Activated naive CD4-positive, alpha-beta T cell treated with anti-CD3 and anti-CD28 coated beads, Interleukin-2, amount 50 U/mL, for 24 hours (primary cell): ENCODE data around the gene STAT1.

Source experiments
- H3K27ac Mint-ChIP-seq: one replicate; pipeline ENCODE4 v1.8.0; 2021; ENCODE audit warnings: mild to moderate bottlenecking, mixed read lengths
- H3K27me3 Mint-ChIP-seq: one replicate; pipeline ENCODE4 v1.8.0; 2021; ENCODE audit warnings: mixed read lengths
- H3K36me3 Mint-ChIP-seq: one replicate; pipeline ENCODE4 v1.8.0; 2021; ENCODE audit warnings: mixed read lengths
- H3K4me1 Mint-ChIP-seq: one replicate; pipeline ENCODE4 v1.8.0; 2021; ENCODE audit warnings: mixed read lengths
- H3K4me3 Mint-ChIP-seq: one replicate; pipeline ENCODE4 v1.8.0; 2021; ENCODE audit warnings: mild to moderate bottlenecking, mixed read lengths
- H3K9me3 Mint-ChIP-seq: one replicate; pipeline ENCODE4 v1.8.0; 2021; ENCODE audit warnings: mixed read lengths

Gene STAT1

DNA sequence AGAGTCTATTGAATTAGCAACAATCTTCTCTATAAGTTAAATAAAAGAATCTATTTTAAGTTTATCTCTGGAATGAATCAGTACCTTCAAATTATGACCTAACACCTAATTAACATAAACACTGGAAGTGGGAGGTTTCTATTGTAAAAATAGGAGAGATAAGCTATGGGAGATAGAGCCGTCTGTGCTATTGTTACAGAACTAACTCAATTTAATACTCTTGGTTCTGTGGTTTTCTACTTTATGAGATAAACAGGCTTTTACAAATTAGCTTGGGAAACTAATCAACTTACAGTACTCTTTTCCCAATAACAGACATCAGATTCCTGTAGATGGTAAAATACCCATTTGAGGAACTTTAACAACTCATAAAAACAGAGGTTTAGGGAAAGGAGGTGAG, 25.6 kb upstream of the STAT1 start:
- H3K4me1 Mint-ChIP-seq = peaks cover 43% of the 10 kb centered on the region
- H3K4me3 Mint-ChIP-seq = no peak overlapping the region
- no peaks in the 10 kb centered on the region for H3K27me3 Mint-ChIP-seq
- H3K36me3 Mint-ChIP-seq = peaks cover 26% of the 10 kb centered on the region
- peak overlapping the region; percentile 41 for H3K27ac Mint-ChIP-seq
- no peaks in the 10 kb centered on the region for H3K9me3 Mint-ChIP-seq

DNA sequence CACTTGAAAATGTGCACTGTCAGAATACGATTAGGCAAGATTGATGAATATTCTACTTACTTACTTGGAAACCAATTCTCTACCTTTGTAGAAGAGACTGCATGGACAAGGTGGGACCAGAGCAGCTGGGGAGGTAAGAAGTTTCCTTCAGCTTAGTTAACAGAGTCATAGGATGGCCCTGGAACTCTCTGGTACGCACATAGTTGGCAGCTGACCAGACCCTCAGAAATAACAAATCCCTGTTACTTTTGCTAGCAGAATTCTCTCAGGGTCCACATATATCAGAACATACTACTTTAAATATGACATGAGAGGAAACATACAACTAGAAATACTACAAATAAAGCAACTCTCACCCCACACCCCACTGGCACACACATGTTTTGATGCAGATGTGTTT, 24.8 kb upstream of the STAT1 start:
- H3K9me3 Mint-ChIP-seq = no peaks in the 10 kb centered on the region
- peaks cover 19% of the 10 kb centered on the region for H3K36me3 Mint-ChIP-seq
- H3K27me3 Mint-ChIP-seq = no peaks in the 10 kb centered on the region
- H3K4me1 Mint-ChIP-seq = peaks cover 43% of the 10 kb centered on the region
- H3K4me3 Mint-ChIP-seq = peak overlapping the region; percentile 3
- peak overlapping the region; percentile 74 for H3K27ac Mint-ChIP-seq

DNA sequence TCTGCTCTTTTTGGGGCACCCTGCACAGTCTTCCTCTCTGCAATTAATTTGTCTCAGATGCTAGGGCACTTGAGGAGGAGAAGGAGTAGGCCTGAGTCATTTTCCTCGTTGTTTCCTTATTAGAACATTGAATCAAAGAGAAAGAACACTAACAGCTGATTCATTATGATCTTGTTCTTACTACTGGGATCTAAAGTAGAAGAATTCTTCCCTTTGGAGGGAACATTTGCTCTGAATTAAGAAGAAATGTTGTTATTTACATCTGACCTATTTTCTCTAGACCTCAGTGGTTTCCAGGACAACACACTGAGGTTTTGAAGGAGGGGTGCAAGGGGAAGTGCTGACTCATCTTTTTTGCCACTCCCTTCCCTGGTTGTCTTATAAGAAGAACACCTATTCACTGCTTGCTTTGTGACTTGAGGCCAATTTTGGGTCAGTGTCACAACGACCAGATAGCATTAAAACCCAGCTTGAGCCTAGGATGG, 24.3 kb upstream of the STAT1 start:
- peaks cover 21% of the 10 kb centered on the region for H3K36me3 Mint-ChIP-seq
- peak overlapping the region; percentile 74 for H3K27ac Mint-ChIP-seq
- no peaks in the 10 kb centered on the region for H3K27me3 Mint-ChIP-seq
- H3K9me3 Mint-ChIP-seq = no peaks in the 10 kb centered on the region
- H3K4me3 Mint-ChIP-seq = peak overlapping the region; percentile 3
- peaks cover 40% of the 10 kb centered on the region for H3K4me1 Mint-ChIP-seq

DNA sequence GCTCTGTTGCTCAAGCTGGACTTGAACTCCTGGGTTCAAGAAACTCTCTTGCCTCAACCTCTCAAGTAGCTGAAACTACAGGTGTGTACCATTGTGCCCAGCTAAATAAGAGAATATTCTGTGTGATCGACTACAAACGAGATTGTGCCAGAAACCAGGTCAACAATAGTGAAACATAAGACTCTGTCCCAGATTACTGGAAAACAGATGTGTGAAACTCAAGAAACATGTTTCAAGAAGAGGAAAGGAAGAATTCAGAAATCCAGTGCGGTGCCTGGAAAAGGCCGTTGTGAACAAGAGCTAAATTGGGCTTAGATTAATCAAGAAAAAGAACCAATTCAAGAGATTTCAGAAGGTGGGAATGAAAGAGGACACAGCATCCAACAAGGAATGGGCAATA, 23.4 kb upstream of the STAT1 start:
- no peaks in the 10 kb centered on the region for H3K27me3 Mint-ChIP-seq
- H3K27ac Mint-ChIP-seq = peak overlapping the region; percentile 92
- no peak overlapping the region for H3K4me3 Mint-ChIP-seq
- peaks cover 36% of the 10 kb centered on the region for H3K4me1 Mint-ChIP-seq
- H3K9me3 Mint-ChIP-seq = no peaks in the 10 kb centered on the region
- H3K36me3 Mint-ChIP-seq = peaks cover 24% of the 10 kb centered on the region

DNA sequence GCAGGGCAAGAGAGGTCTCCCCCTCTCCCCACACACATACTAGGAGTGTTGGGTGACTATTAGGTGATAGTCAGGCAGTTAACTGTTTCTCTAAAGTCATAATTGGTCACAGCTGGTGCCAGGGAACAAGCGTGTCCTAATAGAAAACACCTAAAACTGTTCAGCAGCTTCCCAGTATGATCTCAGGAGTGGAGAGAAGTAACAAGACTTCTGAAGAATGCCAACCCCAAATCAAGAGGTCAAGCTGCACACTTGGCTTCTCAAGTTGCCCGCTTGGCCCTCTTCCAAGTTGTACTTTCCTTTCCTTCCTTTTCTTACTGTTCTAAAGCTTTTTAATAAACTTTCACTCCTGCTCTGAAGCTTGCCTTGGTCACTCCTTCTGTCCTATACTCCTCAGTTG, 22.4 kb upstream of the STAT1 start:
- Mint-ChIP-seq H3K9me3 (no peaks in the 10 kb centered on the region), H3K27ac (peak overlapping the region; percentile 60), H3K4me1 (peaks cover 29% of the 10 kb centered on the region), H3K27me3 (no peaks in the 10 kb centered on the region), H3K36me3 (peaks cover 24% of the 10 kb centered on the region), H3K4me3 (no peak overlapping the region)

DNA sequence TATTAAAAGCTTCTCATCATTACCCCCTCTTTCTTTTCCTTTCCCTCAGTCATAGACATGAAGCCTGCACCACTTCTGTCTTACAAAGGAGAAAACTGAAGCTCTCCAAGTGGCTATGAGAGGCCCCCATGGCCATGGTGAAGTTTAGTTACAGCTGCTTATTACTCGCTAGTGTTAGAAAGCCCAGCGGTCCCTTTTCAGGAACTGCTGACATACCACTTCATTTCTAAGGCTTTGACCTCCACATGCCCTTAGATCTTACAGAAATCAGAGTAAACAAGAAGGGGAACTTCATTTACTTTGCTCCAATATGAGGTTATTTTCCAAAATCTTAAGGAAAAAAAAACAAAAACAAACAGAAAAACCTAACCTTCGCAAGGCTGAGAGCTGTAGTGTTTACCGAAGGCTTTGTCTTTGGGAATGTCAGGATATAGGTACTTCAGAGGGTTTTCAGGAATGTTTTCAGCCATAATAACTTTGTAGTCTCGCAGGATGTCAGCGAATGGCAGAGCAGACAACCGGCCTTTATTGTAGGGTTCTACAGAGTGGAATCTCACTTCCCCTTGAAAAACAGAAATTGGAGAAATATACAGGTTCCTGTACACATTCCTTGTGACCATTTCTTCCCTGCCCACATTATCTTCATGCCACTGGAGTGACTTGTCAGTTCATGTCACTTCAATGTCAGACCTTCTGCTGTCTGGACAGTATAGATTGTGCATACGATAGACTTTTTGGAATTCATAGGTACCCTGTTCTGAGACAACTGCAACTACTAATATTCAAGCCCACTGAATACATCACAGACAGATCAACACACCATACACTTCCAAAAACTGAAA, 18.8 kb upstream of the STAT1 start:
- Mint-ChIP-seq H3K36me3 (peaks cover 25% of the 10 kb centered on the region), H3K4me3 (no peak overlapping the region), H3K27me3 (no peaks in the 10 kb centered on the region), H3K9me3 (no peaks in the 10 kb centered on the region), H3K4me1 (peaks cover 43% of the 10 kb centered on the region), H3K27ac (peak overlapping the region; percentile 48)

DNA sequence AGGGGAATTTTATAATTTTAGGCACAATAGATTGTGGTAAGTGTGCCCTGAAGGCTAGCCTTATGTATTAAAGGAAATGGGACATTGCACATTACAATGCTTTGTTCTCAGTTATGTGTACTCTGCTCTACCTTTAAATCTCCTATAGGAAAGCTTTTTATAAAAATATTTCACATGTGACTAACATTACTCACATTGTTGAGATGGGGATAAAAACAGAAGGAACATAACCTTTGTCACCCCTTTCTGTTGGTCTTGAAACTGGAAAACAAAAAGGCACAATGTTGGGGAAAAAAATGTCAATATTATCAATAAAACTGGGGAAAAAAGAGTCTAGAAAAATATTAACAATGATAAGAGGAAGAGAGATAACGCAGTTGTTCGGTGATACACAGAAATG, 17.3 kb upstream of the STAT1 start:
- Mint-ChIP-seq H3K4me1 (peaks cover 45% of the 10 kb centered on the region), H3K36me3 (peaks cover 19% of the 10 kb centered on the region)

DNA sequence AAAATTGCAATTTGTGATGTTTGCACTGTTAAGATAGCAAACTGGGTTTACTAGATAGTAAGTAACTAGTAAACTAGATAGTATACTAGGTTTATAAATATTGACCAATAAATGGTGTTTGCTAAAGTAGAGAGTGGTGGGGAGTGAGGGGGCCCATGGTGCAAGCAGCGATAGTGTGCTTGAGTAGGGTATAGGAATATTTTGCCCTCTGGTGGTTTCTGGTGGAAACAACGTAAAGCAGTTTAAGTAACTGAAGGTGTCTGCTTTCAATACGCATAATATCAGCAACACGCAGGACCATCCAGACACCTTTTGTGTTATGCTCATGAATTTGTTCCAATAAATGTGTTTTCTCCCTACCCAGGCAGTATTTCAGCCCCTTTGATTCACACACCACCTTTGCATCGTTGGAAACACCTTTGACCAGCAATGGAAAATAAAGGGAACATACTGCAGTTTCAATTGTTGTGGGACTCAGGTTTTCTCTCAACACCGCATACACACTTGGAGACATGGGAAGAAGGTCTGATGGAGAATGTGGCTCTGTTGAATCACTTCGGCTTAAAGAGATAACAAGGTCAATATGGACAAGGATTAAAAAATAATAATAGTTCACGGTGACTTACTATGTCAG, 16.7 kb upstream of the STAT1 start:
- H3K9me3 Mint-ChIP-seq = no peaks in the 10 kb centered on the region
- no peaks in the 10 kb centered on the region for H3K27me3 Mint-ChIP-seq
- H3K27ac Mint-ChIP-seq = peak overlapping the region; percentile 62
- H3K4me3 Mint-ChIP-seq = peak overlapping the region; percentile 17
- H3K4me1 Mint-ChIP-seq = peaks cover 51% of the 10 kb centered on the region
- H3K36me3 Mint-ChIP-seq = peaks cover 19% of the 10 kb centered on the region

More for the DNA sequence above, 17.3 kb upstream of the STAT1 start:
- no peak overlapping the region for H3K4me3 Mint-ChIP-seq
- H3K9me3 Mint-ChIP-seq = no peaks in the 10 kb centered on the region
- H3K27ac Mint-ChIP-seq = peak overlapping the region; percentile 62
- no peaks in the 10 kb centered on the region for H3K27me3 Mint-ChIP-seq

DNA sequence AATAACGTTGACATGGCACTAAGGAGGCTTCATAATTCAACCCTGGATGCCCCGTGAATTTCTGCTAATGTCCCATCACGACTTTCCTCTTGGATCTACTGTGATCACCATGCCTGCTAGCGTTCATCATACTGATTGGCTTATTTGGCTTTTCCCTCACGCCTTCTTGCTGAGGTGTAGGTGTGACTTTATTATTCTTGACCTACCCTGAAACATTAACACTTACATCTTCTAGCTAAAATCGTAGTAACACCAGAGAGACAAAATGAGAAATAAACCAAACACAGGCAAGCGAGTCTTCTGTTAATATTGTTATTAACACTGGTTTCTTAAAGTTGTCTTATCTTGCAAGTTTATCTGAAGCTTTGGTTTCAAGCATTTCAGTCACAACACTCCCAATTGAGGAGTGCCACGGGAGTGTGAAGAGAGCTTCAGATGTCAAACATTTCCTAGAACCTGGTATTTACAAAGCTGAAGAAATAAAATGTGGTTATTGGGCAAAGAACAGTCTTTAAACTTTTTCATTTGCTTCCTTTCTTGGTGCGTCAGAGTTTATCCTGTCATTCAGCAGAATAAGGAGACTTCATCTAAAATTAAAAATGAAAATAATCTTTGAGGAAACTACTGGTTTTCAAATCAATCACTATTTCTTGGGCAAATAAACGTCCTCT, 15.4 kb upstream of the STAT1 start:
- H3K4me1 Mint-ChIP-seq = peaks cover 62% of the 10 kb centered on the region
- H3K9me3 Mint-ChIP-seq = no peaks in the 10 kb centered on the region
- no peaks in the 10 kb centered on the region for H3K27me3 Mint-ChIP-seq
- peak overlapping the region; percentile 83 for H3K27ac Mint-ChIP-seq
- H3K4me3 Mint-ChIP-seq = peak overlapping the region; percentile 8
- H3K36me3 Mint-ChIP-seq = peaks cover 20% of the 10 kb centered on the region

DNA sequence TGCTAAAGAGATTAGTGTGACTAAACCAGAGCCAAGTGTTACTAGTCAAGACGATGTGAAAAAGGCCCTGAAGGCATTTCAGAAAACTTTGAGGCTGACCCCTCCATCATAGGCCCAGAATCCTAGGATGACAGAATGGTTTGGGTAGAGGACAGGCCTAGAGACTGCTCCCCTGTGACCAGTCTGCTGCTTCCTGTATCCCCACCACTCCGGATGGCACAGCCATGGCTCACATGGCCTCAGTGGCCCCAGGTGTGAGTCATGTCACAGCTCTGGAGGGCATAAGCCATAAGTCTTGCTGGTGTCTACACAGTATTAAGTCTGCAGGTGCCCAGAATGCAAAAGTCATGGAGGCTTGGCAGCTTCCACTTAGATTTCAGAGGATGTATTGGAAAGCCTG, 12.4 kb upstream of the STAT1 start:
- peak overlapping the region; percentile 79 for H3K27ac Mint-ChIP-seq
- peaks cover 62% of the 10 kb centered on the region for H3K4me1 Mint-ChIP-seq
- H3K9me3 Mint-ChIP-seq = no peaks in the 10 kb centered on the region
- peaks cover 16% of the 10 kb centered on the region for H3K36me3 Mint-ChIP-seq
- no peak overlapping the region for H3K4me3 Mint-ChIP-seq
- no peaks in the 10 kb centered on the region for H3K27me3 Mint-ChIP-seq

DNA sequence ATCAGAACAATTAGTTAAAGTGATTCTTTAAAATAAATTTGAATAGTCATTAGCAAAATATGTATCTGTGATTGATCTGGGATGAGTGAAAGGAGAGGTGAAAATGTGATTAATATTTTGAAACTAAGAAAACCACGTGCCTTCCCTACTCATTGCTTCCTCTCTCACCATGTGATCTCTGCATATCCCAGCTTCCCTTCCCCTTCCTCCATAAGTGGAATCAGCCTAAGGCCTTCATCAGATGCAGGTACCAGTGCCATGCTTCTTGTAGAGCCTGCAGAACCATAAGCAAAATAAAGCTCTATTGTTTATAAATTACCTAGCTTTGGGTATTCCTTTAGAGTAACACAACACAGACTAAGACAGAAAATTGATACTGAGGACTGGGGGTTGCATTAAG, 11.2 kb upstream of the STAT1 start:
- Mint-ChIP-seq H3K9me3 (no peaks in the 10 kb centered on the region), H3K27me3 (no peaks in the 10 kb centered on the region), H3K4me3 (peak overlapping the region; percentile 20), H3K4me1 (peaks cover 51% of the 10 kb centered on the region), H3K27ac (peak overlapping the region; percentile 73), H3K36me3 (peaks cover 16% of the 10 kb centered on the region)

DNA sequence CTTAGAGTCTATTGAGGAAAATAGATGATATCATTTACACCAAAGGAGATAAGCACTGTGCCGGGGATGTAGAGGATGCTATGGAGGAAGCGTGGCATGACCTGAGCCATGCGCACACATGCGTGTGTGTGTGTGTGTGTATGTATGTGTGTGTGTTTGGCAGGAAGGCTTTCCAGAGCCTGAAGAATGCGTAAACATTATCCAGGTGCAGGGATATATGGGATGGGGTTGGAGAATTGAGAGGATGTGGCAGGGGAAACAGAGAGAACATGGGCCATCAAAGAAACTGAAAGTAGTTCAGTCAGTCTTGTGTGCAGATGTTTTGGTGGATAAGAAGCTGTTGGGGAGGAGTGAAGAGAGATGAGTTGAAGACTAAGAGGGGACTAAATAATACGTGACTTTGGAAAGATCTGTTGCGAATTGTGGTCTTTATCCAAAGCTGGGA, 9.3 kb upstream of the STAT1 start:
- H3K27ac Mint-ChIP-seq = no peak overlapping the region

DNA sequence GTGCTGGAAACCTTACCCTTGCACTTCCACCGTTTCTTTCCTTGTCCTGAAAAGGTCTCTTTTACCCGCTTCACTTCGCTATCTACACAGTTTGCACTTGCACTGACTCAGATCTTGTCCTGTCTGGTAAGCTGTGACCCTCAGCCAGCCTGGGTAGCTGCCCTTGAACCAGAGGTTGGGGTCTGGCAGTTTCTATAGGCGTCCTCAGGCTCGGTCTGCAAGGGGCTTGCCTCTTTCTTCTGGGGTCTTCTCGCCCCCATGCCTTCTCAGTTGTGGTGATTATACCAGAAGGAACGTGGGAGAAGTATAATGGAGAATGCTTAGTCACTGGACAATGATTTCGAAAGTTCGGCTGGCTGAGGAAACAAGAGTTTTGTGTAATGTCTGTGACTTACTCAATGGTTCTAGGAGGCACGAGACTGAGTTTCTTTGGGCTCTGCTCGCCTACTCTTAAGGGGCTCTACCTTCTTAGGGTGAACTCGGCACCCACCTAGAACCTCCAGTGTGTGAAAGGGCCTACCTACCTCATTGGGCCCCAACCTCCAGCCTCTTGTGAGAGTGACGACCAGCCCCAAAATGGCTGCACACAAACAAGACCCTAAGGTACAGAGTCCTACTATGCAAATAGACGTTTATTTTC, 6.9 kb upstream of the STAT1 start:
- H3K27me3 Mint-ChIP-seq = no peaks in the 10 kb centered on the region
- H3K4me1 Mint-ChIP-seq = peaks cover 46% of the 10 kb centered on the region
- H3K36me3 Mint-ChIP-seq = peaks cover 4% of the 10 kb centered on the region
- peaks cover 1% of the 10 kb centered on the region for H3K9me3 Mint-ChIP-seq
- no peak overlapping the region for H3K27ac Mint-ChIP-seq
- H3K4me3 Mint-ChIP-seq = no peak overlapping the region

More for the DNA sequence above, 9.3 kb upstream of the STAT1 start:
- Mint-ChIP-seq H3K36me3 (peaks cover 7% of the 10 kb centered on the region), H3K4me3 (no peak overlapping the region), H3K27me3 (no peaks in the 10 kb centered on the region), H3K4me1 (peaks cover 47% of the 10 kb centered on the region), H3K9me3 (no peaks in the 10 kb centered on the region)

DNA sequence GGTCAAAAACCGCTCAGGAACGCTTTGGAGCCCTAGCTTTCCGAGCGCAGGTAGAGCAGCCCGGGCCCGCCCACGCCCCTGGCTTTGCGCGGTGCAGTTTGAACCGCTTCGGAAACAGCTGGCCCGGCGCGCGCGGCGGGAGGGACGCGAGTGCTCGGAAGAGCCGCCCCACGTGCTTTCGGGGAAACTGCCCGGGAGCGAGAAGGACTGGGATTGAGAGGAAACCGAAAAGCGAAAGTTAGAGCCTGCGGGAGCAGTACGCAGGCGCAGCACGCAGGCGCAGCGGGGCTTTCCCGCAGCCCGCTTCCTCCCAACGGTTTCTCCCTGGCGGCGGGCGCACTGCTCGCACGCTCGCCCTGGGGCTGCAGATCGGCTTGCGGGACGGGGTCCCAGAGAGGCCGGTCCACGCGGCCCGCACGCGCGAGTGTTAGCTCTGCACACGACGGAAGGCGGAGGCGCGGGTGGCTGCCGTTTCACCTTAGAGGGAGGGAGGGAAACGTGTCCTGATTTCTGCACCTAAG, 6.3 kb upstream of the STAT1 start:
- peaks cover 42% of the 10 kb centered on the region for H3K4me1 Mint-ChIP-seq
- no peak overlapping the region for H3K4me3 Mint-ChIP-seq
- no peaks in the 10 kb centered on the region for H3K27me3 Mint-ChIP-seq
- peaks cover 5% of the 10 kb centered on the region for H3K36me3 Mint-ChIP-seq
- no peak overlapping the region for H3K27ac Mint-ChIP-seq
- H3K9me3 Mint-ChIP-seq = peaks cover 7% of the 10 kb centered on the region

DNA sequence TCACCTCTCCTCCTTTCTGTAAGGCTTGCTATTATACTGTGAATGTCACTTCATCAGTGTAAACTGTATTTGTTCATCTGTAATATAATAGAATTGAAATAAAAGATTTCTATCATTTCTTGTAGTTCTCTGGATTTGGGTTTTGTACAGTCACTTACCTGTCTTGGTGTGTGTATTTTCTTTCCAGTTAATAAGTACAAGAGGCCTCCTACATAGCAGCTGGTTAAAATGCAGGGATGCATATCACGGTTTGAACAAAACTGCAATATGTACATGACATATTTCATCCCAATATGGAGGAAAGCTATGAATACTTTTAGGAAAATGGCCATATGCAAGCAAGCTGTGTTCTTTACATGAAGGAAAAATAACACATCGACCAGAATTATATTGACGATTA, 5.4 kb upstream of the STAT1 start:
- Mint-ChIP-seq H3K27ac (peak overlapping the region; percentile 37), H3K9me3 (peaks cover 10% of the 10 kb centered on the region), H3K4me3 (peak overlapping the region; percentile 74), H3K4me1 (peaks cover 33% of the 10 kb centered on the region), H3K27me3 (no peaks in the 10 kb centered on the region), H3K36me3 (peaks cover 5% of the 10 kb centered on the region)
